Astrocyte (in vitro differentiated cells and primary cell): ENCODE measurements around the gene MACC1. TPM values are rescaled to one million over a fixed set of nuclear protein-coding genes. Genes with fewer than 3 reads are reported as not detected.

ENCODE experiments used
- DNase-seq: peaks from one replicate; pipeline ENCODE4 v3.0.0-alpha.2; 2010; ENCODE audit warnings: low read depth
- FAIRE-seq: peaks from 2 replicates; lab custom pipeline; 2011; peaks lifted over from hg19 to GRCh38; lab: Jason Lieb, UNC
- H2AFZ ChIP-seq: 2 replicates; pipeline ENCODE4 v1.6.0; 2012; ENCODE audit warnings: low read depth, low read length, inconsistent platforms
- H3K27ac ChIP-seq: 2 replicates; pipeline ENCODE4 v1.5.1; 2011; ENCODE audit warnings: low read depth, low read length, inconsistent platforms
- H3K27me3 ChIP-seq: 2 replicates; pipeline ENCODE4 v1.6.0; 2011; ENCODE audit warnings: low read length, inconsistent platforms; ENCODE audit not compliant: insufficient read depth
- H3K36me3 ChIP-seq: 2 replicates; pipeline ENCODE4 v1.5.1; 2011; ENCODE audit warnings: low read length, inconsistent platforms; ENCODE audit not compliant: insufficient read depth
- H3K4me1 ChIP-seq: 2 replicates; pipeline ENCODE4 v1.5.1; 2011; ENCODE audit warnings: low read length, inconsistent platforms; ENCODE audit not compliant: insufficient read depth
- H3K4me2 ChIP-seq: 2 replicates; pipeline ENCODE4 v1.6.0; 2012; ENCODE audit warnings: low read length, inconsistent platforms
- H3K4me3 ChIP-seq: 2 replicates; pipeline ENCODE4 v1.5.1; 2011; ENCODE audit warnings: low read depth, mild to moderate bottlenecking, low read length, inconsistent platforms; ENCODE audit not compliant: insufficient read depth
- H3K79me2 ChIP-seq: 2 replicates; pipeline ENCODE4 v1.6.0; 2012; ENCODE audit warnings: mild to moderate bottlenecking, low read length, inconsistent platforms; ENCODE audit not compliant: insufficient read depth
- H3K9ac ChIP-seq: 2 replicates; pipeline ENCODE4 v1.6.0; 2012; ENCODE audit warnings: mild to moderate bottlenecking, low read length, inconsistent platforms
- H3K9me3 ChIP-seq: 2 replicates; pipeline ENCODE4 v1.5.1; 2012; ENCODE audit warnings: low read depth, mild to moderate bottlenecking, low read length, inconsistent platforms; ENCODE audit not compliant: insufficient read depth
- H4K20me1 ChIP-seq: 2 replicates; pipeline ENCODE4 v1.6.0; 2012; ENCODE audit warnings: low read length, inconsistent platforms; ENCODE audit not compliant: insufficient read depth
- H3K27ac Mint-ChIP-seq: one replicate; pipeline ENCODE4 v1.8.0; 2021; ENCODE audit warnings: mild to moderate bottlenecking, mixed read lengths; ENCODE audit not compliant: unreplicated experiment
- H3K27me3 Mint-ChIP-seq: one replicate; pipeline ENCODE4 v1.8.0; 2021; ENCODE audit warnings: low read depth, mixed read lengths; ENCODE audit not compliant: unreplicated experiment
- H3K36me3 Mint-ChIP-seq: one replicate; pipeline ENCODE4 v1.8.0; 2021; ENCODE audit warnings: low read depth, mixed read lengths; ENCODE audit not compliant: unreplicated experiment
- H3K4me1 Mint-ChIP-seq: one replicate; pipeline ENCODE4 v1.8.0; 2021; ENCODE audit warnings: low read depth, mixed read lengths; ENCODE audit not compliant: unreplicated experiment
- H3K4me3 Mint-ChIP-seq: one replicate; pipeline ENCODE4 v1.8.0; 2021; ENCODE audit warnings: mild to moderate bottlenecking, moderate library complexity, mixed read lengths; ENCODE audit not compliant: unreplicated experiment
- H3K9me3 Mint-ChIP-seq: one replicate; pipeline ENCODE4 v1.8.0; 2021; ENCODE audit warnings: mild to moderate bottlenecking, mixed read lengths; ENCODE audit not compliant: unreplicated experiment
- CTCF ChIP-seq: IDR thresholded peaks from 2 replicates; pipeline ENCODE4 v1.5.1; 2011; ENCODE audit warnings: low read depth, mild to moderate bottlenecking, inconsistent platforms, low read length, moderate library complexity; ENCODE audit not compliant: insufficient read depth
- EZH2 ChIP-seq: IDR thresholded peaks from 2 replicates; pipeline ENCODE4 v1.6.1; 2012; ENCODE audit warnings: mild to moderate bottlenecking, low read length, inconsistent platforms; ENCODE audit not compliant: insufficient read depth
- total RNA-seq: library from RNA; stranded (reverse); gene quantifications from 2 replicates; pipeline ENCODE4 v1.2.1, GENCODE V29; 2021

Gene MACC1
- total RNA-seq, 1 donor from 2014 or later, result 2.0 TPM

GRCh38 chr7:20107582-20107981, 109.6 kb downstream of the MACC1 start:
- no peak overlapping the region for H3K4me3 Mint-ChIP-seq
- no peaks in the 10 kb centered on the region for H3K9me3 ChIP-seq
- no peak overlapping the region for H3K27ac Mint-ChIP-seq
- H3K36me3 ChIP-seq, result no peaks in the 10 kb centered on the region
- DNase-seq (no peak), FAIRE-seq (no peak)
- no peaks in the 10 kb centered on the region for H4K20me1 ChIP-seq
- no peaks in the 10 kb centered on the region for H3K27me3 ChIP-seq
- TF ChIP-seq CTCF (no peak), EZH2 (no peak)
- no peak overlapping the region for H3K4me2 ChIP-seq
- H3K9ac ChIP-seq, result no peak overlapping the region
- no peaks in the 10 kb centered on the region for H3K27me3 Mint-ChIP-seq
- H2AFZ ChIP-seq, result no peak overlapping the region
- H3K4me3 ChIP-seq, result no peak overlapping the region
- no peak overlapping the region for H3K27ac ChIP-seq
- no peaks in the 10 kb centered on the region for H3K79me2 ChIP-seq
- H3K9me3 Mint-ChIP-seq, result no peaks in the 10 kb centered on the region
- no peaks in the 10 kb centered on the region for H3K4me1 ChIP-seq
- H3K36me3 Mint-ChIP-seq, result no peaks in the 10 kb centered on the region
- H3K4me1 Mint-ChIP-seq, result no peaks in the 10 kb centered on the region

DNA sequence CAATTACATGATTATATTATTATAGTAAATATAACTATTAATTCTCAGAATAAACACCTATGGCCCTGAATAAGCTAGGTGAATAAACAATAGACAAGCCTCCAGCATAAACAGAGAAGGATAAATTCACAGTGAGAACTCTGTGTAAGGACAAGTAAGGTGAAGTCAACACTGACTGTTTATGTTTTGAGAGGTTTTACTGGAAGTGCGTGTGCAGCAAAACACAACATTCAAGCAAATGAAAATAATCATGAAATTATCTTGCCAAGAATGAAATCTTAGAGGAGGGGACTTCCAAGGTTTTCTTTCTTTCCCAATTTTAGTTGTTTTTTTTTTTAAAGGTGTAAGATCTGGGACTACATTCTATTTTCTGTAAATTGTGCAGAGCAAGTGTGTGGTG, 112.5 kb downstream of the MACC1 start:
- Histone ChIP-seq H3K9ac (no peak overlapping the region), H3K27me3 (no peaks in the 10 kb centered on the region), H2AFZ (no peak overlapping the region), H3K4me2 (no peak overlapping the region), H3K9me3 (no peaks in the 10 kb centered on the region), H3K79me2 (no peaks in the 10 kb centered on the region), H3K36me3 (no peaks in the 10 kb centered on the region), H3K27ac (no peak overlapping the region), H3K4me3 (no peak overlapping the region), H4K20me1 (no peaks in the 10 kb centered on the region), H3K4me1 (no peaks in the 10 kb centered on the region)
- Mint-ChIP-seq H3K27ac (no peak overlapping the region), H3K4me3 (no peak overlapping the region), H3K4me1 (no peaks in the 10 kb centered on the region), H3K36me3 (no peaks in the 10 kb centered on the region), H3K27me3 (no peaks in the 10 kb centered on the region), H3K9me3 (no peaks in the 10 kb centered on the region)
- TF ChIP-seq EZH2 (no peak), CTCF (no peak)
- no peak for DNase-seq
- FAIRE-seq, result no peak

DNA sequence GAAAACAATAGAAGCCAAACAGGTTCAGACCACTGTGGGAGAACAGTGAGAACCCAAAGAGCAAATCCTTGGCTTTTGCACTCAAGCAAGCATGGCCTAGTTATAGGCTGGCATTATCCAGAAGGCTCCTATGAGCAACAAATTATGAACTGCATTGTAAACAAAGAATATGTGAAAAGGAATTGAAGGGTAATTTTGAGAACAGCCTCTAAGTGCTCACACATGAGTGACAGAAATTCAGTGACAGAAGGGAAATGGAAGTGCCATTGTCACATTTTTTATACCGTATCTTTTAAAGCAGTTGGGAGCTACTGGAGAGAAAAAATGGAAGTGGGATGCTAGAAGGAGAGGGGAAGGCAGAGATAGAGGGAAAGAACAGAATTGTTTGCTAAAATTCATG, 114.2 kb downstream of the MACC1 start:
- no peak overlapping the region for H3K4me3 ChIP-seq
- DNase-seq, result no peak
- Mint-ChIP-seq H3K9me3 (no peaks in the 10 kb centered on the region), H3K4me1 (peaks cover 4% of the 10 kb centered on the region), H3K27me3 (no peaks in the 10 kb centered on the region), H3K36me3 (no peaks in the 10 kb centered on the region), H3K27ac (no peak overlapping the region), H3K4me3 (no peak overlapping the region)
- H2AFZ ChIP-seq, result no peak overlapping the region
- no peaks in the 10 kb centered on the region for H3K4me1 ChIP-seq
- H3K4me2 ChIP-seq, result no peak overlapping the region
- H3K27me3 ChIP-seq, result no peaks in the 10 kb centered on the region
- H3K9me3 ChIP-seq, result no peaks in the 10 kb centered on the region
- no peak overlapping the region for H3K9ac ChIP-seq
- no peak overlapping the region for H3K27ac ChIP-seq
- no peak for FAIRE-seq
- H3K36me3 ChIP-seq, result no peaks in the 10 kb centered on the region
- no peak for TF ChIP-seq CTCF
- no peak for TF ChIP-seq EZH2
- no peaks in the 10 kb centered on the region for H3K79me2 ChIP-seq
- no peaks in the 10 kb centered on the region for H4K20me1 ChIP-seq
